HCT116 (cell line): ENCODE measurements around the gene RAI1.

ENCODE experiments used
- EZH2 ChIP-seq: fragments of 200-600 bp; sonication (generic); IDR thresholded peaks from 2 replicates; pipeline ENCODE4 v1.6.1; 2017; ENCODE audit warnings: antibody characterized with exemption, mixed run types
- POLR2A ChIP-seq: IDR thresholded peaks from 2 replicates; pipeline ENCODE4 v1.7.0; 2011; ENCODE audit warnings: borderline replicate concordance; ENCODE audit not compliant: insufficient read depth, insufficient read length; ENCODE audit errors: extremely low read depth
- SP1 ChIP-seq: IDR thresholded peaks from 2 replicates; pipeline ENCODE4 v1.6.1; 2012; ENCODE audit warnings: low read depth
- ZNF274 ChIP-seq: fragments of 200-500 bp; sonication (Bioruptor generic); IDR thresholded peaks from 2 replicates; pipeline ENCODE4 v1.6.1; 2014; ENCODE audit warnings: mild to moderate bottlenecking, low read depth, low read length, inconsistent platforms
- TF ChIP-seq, protein P1 (sequence below), 3 experiments: fragments of 200-600 bp in 1 of 3; sonication (generic) in 1 of 3; IDR thresholded peaks in 2 of 3; conservative IDR thresholded peaks in 1 of 3; 2 replicates each; pipeline ENCODE4 v1.5.1; 2012 to 2017; ENCODE audit warnings: low read depth in 2 of 3, low read length in 2 of 3, antibody characterized with exemption in 1 of 3, borderline replicate concordance in 1 of 3, control low read depth in 1 of 3, mild to moderate bottlenecking in 1 of 3, mixed read lengths in 1 of 3, mixed run types in 1 of 3, moderate library complexity in 1 of 3; ENCODE audit not compliant: insufficient read depth in 1 of 3
- TF ChIP-seq, protein P2 (sequence below): IDR thresholded peaks from 2 replicates; pipeline ENCODE4 v1.6.1; 2012; ENCODE audit warnings: low read depth

DNA sequence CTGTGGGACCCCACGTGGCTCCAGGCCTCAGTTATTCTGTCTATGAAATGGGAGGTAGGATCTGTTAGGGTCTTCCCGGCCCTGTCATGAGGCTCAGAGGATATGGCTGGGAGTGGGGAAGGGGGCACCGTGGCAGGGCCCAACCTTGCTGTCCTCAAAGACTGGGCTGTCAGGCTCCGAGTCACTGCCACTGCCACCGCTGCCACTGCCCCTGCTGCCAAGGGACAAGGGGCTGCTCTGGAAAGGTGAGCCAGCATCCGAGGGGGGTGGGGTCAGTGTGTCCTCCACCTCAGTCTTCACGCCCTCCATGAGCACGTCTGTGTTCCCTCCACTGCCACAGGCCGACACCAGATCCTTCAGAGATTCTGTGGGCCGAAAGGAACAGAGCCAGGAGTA is 136.3 kb downstream of the RAI1 start:
- TF ChIP-seq, protein P1, sequence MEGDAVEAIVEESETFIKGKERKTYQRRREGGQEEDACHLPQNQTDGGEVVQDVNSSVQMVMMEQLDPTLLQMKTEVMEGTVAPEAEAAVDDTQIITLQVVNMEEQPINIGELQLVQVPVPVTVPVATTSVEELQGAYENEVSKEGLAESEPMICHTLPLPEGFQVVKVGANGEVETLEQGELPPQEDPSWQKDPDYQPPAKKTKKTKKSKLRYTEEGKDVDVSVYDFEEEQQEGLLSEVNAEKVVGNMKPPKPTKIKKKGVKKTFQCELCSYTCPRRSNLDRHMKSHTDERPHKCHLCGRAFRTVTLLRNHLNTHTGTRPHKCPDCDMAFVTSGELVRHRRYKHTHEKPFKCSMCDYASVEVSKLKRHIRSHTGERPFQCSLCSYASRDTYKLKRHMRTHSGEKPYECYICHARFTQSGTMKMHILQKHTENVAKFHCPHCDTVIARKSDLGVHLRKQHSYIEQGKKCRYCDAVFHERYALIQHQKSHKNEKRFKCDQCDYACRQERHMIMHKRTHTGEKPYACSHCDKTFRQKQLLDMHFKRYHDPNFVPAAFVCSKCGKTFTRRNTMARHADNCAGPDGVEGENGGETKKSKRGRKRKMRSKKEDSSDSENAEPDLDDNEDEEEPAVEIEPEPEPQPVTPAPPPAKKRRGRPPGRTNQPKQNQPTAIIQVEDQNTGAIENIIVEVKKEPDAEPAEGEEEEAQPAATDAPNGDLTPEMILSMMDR (IDR thresholded peaks at IDR 0.05 in 2 of 3, conservative IDR thresholded peaks at IDR 0.05 in 1 of 3; ENCODE audit: borderline replicate concordance in 1 of 3, insufficient read depth in 1 of 3, low read depth in 2 of 3, low read length in 2 of 3), result no peak
- no peak for TF ChIP-seq EZH2
- no peak for TF ChIP-seq POLR2A
- no peak for TF ChIP-seq SP1
- TF ChIP-seq, protein P2, sequence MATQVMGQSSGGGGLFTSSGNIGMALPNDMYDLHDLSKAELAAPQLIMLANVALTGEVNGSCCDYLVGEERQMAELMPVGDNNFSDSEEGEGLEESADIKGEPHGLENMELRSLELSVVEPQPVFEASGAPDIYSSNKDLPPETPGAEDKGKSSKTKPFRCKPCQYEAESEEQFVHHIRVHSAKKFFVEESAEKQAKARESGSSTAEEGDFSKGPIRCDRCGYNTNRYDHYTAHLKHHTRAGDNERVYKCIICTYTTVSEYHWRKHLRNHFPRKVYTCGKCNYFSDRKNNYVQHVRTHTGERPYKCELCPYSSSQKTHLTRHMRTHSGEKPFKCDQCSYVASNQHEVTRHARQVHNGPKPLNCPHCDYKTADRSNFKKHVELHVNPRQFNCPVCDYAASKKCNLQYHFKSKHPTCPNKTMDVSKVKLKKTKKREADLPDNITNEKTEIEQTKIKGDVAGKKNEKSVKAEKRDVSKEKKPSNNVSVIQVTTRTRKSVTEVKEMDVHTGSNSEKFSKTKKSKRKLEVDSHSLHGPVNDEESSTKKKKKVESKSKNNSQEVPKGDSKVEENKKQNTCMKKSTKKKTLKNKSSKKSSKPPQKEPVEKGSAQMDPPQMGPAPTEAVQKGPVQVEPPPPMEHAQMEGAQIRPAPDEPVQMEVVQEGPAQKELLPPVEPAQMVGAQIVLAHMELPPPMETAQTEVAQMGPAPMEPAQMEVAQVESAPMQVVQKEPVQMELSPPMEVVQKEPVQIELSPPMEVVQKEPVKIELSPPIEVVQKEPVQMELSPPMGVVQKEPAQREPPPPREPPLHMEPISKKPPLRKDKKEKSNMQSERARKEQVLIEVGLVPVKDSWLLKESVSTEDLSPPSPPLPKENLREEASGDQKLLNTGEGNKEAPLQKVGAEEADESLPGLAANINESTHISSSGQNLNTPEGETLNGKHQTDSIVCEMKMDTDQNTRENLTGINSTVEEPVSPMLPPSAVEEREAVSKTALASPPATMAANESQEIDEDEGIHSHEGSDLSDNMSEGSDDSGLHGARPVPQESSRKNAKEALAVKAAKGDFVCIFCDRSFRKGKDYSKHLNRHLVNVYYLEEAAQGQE, result no peak
- TF ChIP-seq ZNF274, result no peak
